Fibroblast of skin of abdomen (primary cell): ENCODE results near the gene MTHFSD.

ENCODE experiments used
- DNase-seq: peaks from one replicate; pipeline ENCODE4 v3.0.0-alpha.2; 2013

Gene MTHFSD

GRCh38 chr16:86512860-86513470 lies 42.1 kb downstream of the MTHFSD start:
- no peak for DNase-seq

- no peak for DNase-seq
Observed at GRCh38 chr16:86512301-86512859, 42.7 kb downstream of the MTHFSD start.

- no peak for DNase-seq
Observed at GRCh38 chr16:86511317-86512161, 43.5 kb downstream of the MTHFSD start.

- peak; percentile 62 for DNase-seq
Observed at GRCh38 chr16:86510465-86511261, 44.4 kb downstream of the MTHFSD start, which contains the start of gene FOXF1. Gene FOXF1 (plus strand): TSS chr16:86510527. CDS start chr16:86510570, 43 bp downstream.

GRCh38 chr16:86509759-86510464 lies 45.1 kb downstream of the MTHFSD start:
- peak; percentile 82 for DNase-seq

GRCh38 chr16:86508947-86509758 lies 45.9 kb downstream of the MTHFSD start:
- DNase-seq = peak; percentile 67

GRCh38 chr16:86508028-86508946 lies 46.7 kb downstream of the MTHFSD start:
- DNase-seq = no peak

- no peak for DNase-seq
Observed at GRCh38 chr16:86507173-86508027, 47.6 kb downstream of the MTHFSD start.

GRCh38 chr16:86505899-86506864 lies 48.9 kb downstream of the MTHFSD start:
- DNase-seq = no peak

- no peak for DNase-seq
Observed at GRCh38 chr16:86505185-86505898, 49.7 kb downstream of the MTHFSD start.

- DNase-seq = no peak
Observed at GRCh38 chr16:86504315-86505184, 50.5 kb downstream of the MTHFSD start.

GRCh38 chr16:86503830-86504229 lies 51.2 kb downstream of the MTHFSD start:
- no peak for DNase-seq

GRCh38 chr16:86502856-86503748 lies 51.9 kb downstream of the MTHFSD start:
- no peak for DNase-seq

GRCh38 chr16:86501989-86502855 lies 52.8 kb downstream of the MTHFSD start:
- no peak for DNase-seq
